Panc1 (cell line): ENCODE results near the gene ATE1. TPM values are rescaled to one million over a fixed set of nuclear protein-coding genes. Genes with fewer than 3 reads are reported as not detected.

ENCODE experiments used
- ATAC-seq: fragments of 200-7000 bp; cut with Tn5 transposase; 2 replicates; pipeline ENCODE4 v1.9.1; 2020; ENCODE audit warnings: mild to moderate bottlenecking, moderate library complexity
- BruUV-seq: library from RNA; stranded (reverse); fragments of 400-500 nt; replicated peaks from 2 replicates; lab custom pipeline; 2021; lab: Mats Ljungman, UMichigan
- CTCF ChIA-PET: fragments of 300-600 bp; sonication (Branson Sonifier 250); formaldehyde crosslinking; loops from one replicate; lab custom pipeline; 2022; ENCODE audit warnings: antibody characterized with exemption; lab: Charles Lee
- POLR2A ChIA-PET: fragments of 300-600 bp; sonication (Branson Sonifier 250); formaldehyde crosslinking; loops from one replicate; lab custom pipeline; 2022; ENCODE audit warnings: antibody characterized with exemption; lab: Charles Lee
- DNase-seq: peaks from one replicate; pipeline ENCODE4 v3.0.0-alpha.2; 2010; ENCODE audit warnings: low read depth, low spot score
- H3K27ac ChIP-seq: 2 replicates; pipeline ENCODE4 v1.5.1; 2011; ENCODE audit warnings: mild to moderate bottlenecking, low read length, inconsistent platforms
- H3K27me3 ChIP-seq: fragments of 200-500 bp; sonication (Bioruptor generic); 2 replicates; pipeline ENCODE4 v1.6.0; 2014; ENCODE audit warnings: low read length, inconsistent platforms; ENCODE audit not compliant: control insufficient read depth, insufficient read depth
- H3K36me3 ChIP-seq: fragments of 200-500 bp; sonication (Bioruptor generic); 2 replicates; pipeline ENCODE4 v1.5.1; 2014; ENCODE audit warnings: inconsistent platforms, mild to moderate bottlenecking, low read length, moderate library complexity; ENCODE audit not compliant: control insufficient read depth, insufficient read depth
- H3K4me1 ChIP-seq: 2 replicates; pipeline ENCODE4 v1.5.1; 2011; ENCODE audit warnings: inconsistent platforms, mild to moderate bottlenecking, low read length, moderate library complexity; ENCODE audit not compliant: control insufficient read depth, insufficient read depth
- H3K4me3 ChIP-seq, 2 experiments: 2 replicates each; pipeline ENCODE4 v1.5.1; 2011 to 2012; ENCODE audit warnings: low read depth in 2 of 2, low read length in 2 of 2, mild to moderate bottlenecking in 2 of 2, inconsistent platforms in 1 of 2, moderate library complexity in 1 of 2
- H3K9me3 ChIP-seq: fragments of 200-500 bp; sonication (Bioruptor generic); 2 replicates; pipeline ENCODE4 v1.5.1; 2014; ENCODE audit warnings: low read depth, mild to moderate bottlenecking, inconsistent platforms, low read length, moderate library complexity; ENCODE audit not compliant: control insufficient read depth, insufficient read depth
- POLR2AphosphoS5 ChIP-seq: IDR thresholded peaks from 2 replicates; pipeline ENCODE4 v1.6.1; 2012; ENCODE audit warnings: mild to moderate bottlenecking, low read depth, low read length, moderate library complexity
- SIN3A ChIP-seq: IDR thresholded peaks from 2 replicates; pipeline ENCODE4 v1.6.1; 2012; ENCODE audit warnings: low read depth, mild to moderate bottlenecking, low read length, moderate library complexity, borderline replicate concordance; ENCODE audit not compliant: insufficient read depth
- TCF7L2 ChIP-seq: IDR thresholded peaks from 2 replicates; pipeline ENCODE4 v1.6.1; 2011; ENCODE audit warnings: mild to moderate bottlenecking, low read depth, low read length, inconsistent platforms
- in situ Hi-C: cut with HindIII; loops from 2 replicates; pipeline ENCODE4 v1.10.0; 2016; ENCODE audit warnings: low sequenced_read_pairs, low pct_unique_long_range_greater_than_20kb
- intact Hi-C: fragments of 100-400 bp; cut with micrococcal nuclease; formaldehyde crosslinking; loops from one replicate; pipeline ENCODE4 v1.10.0; 2022; ENCODE audit not compliant: unreplicated experiment
- total RNA-seq: library from RNA; stranded (reverse); gene quantifications from one replicate; pipeline ENCODE4 v1.2.1, GENCODE V29; 2021; ENCODE audit not compliant: unreplicated experiment
- TF ChIP-seq, protein P1 (sequence below): fragments of 450-650 bp; IDR thresholded peaks from 2 replicates; pipeline ENCODE4 v1.5.1; 2017; ENCODE audit warnings: mild to moderate bottlenecking
- TF ChIP-seq, protein P2 (sequence below), 2 experiments: IDR thresholded peaks; 2 replicates each; pipeline ENCODE4 v1.6.1; 2011 to 2012; ENCODE audit warnings: low read depth in 2 of 2, control low read depth in 1 of 2, low read length in 1 of 2, mild to moderate bottlenecking in 1 of 2, moderate library complexity in 1 of 2; ENCODE audit not compliant: insufficient read depth in 1 of 2

The ATE1 gene
- total RNA-seq, 1 experiment from 2014 or later: 45.5 TPM

DNA sequence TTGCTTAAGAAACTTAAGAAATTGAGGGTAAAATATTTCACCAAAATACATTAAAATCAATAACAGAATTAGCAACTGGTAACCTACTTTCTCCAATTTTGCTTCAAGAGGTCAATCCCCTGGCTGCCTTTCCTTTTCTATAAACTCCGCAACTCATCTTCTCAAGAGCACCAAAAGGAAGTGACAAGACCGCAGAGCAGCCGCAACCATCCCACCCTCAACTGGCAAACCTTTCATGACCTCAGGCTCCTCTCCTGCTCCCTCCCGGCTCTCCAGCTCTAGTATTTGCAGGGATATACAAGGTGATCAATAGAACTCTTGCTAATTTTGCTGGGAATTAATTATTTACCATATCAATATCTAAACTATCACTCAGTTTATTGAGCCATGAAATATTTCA, 88.9 kb downstream of the ATE1 start:
- no peak overlapping the region for H3K27ac ChIP-seq
- H3K36me3 ChIP-seq: 0 out of 2 replicates have a peak, but pooled peaks cover 4% of the 10 kb centered on the region
- intact Hi-C loops: no loop called here
- ChIA-PET POLR2A (no interaction called here), CTCF (no interaction called here)
- TF ChIP-seq, protein P1, sequence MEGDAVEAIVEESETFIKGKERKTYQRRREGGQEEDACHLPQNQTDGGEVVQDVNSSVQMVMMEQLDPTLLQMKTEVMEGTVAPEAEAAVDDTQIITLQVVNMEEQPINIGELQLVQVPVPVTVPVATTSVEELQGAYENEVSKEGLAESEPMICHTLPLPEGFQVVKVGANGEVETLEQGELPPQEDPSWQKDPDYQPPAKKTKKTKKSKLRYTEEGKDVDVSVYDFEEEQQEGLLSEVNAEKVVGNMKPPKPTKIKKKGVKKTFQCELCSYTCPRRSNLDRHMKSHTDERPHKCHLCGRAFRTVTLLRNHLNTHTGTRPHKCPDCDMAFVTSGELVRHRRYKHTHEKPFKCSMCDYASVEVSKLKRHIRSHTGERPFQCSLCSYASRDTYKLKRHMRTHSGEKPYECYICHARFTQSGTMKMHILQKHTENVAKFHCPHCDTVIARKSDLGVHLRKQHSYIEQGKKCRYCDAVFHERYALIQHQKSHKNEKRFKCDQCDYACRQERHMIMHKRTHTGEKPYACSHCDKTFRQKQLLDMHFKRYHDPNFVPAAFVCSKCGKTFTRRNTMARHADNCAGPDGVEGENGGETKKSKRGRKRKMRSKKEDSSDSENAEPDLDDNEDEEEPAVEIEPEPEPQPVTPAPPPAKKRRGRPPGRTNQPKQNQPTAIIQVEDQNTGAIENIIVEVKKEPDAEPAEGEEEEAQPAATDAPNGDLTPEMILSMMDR: no peak
- TF ChIP-seq, protein P2, sequence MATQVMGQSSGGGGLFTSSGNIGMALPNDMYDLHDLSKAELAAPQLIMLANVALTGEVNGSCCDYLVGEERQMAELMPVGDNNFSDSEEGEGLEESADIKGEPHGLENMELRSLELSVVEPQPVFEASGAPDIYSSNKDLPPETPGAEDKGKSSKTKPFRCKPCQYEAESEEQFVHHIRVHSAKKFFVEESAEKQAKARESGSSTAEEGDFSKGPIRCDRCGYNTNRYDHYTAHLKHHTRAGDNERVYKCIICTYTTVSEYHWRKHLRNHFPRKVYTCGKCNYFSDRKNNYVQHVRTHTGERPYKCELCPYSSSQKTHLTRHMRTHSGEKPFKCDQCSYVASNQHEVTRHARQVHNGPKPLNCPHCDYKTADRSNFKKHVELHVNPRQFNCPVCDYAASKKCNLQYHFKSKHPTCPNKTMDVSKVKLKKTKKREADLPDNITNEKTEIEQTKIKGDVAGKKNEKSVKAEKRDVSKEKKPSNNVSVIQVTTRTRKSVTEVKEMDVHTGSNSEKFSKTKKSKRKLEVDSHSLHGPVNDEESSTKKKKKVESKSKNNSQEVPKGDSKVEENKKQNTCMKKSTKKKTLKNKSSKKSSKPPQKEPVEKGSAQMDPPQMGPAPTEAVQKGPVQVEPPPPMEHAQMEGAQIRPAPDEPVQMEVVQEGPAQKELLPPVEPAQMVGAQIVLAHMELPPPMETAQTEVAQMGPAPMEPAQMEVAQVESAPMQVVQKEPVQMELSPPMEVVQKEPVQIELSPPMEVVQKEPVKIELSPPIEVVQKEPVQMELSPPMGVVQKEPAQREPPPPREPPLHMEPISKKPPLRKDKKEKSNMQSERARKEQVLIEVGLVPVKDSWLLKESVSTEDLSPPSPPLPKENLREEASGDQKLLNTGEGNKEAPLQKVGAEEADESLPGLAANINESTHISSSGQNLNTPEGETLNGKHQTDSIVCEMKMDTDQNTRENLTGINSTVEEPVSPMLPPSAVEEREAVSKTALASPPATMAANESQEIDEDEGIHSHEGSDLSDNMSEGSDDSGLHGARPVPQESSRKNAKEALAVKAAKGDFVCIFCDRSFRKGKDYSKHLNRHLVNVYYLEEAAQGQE (IDR thresholded peaks at IDR 0.05; ENCODE audit: insufficient read depth in 1 of 2, low read depth in 2 of 2, low read length in 1 of 2): no peak
- no peak for TF ChIP-seq SIN3A
- no peak for TF ChIP-seq TCF7L2
- no TSS peak for BruUV-seq
- no peak for DNase-seq
- H3K4me3 ChIP-seq: no peak overlapping the region
- in situ Hi-C loops: no loop called here
- no peaks in the 10 kb centered on the region for H3K27me3 ChIP-seq
- ATAC-seq: no peak
- H3K4me1 ChIP-seq: no peaks in the 10 kb centered on the region
- H3K9me3 ChIP-seq: no peaks in the 10 kb centered on the region

DNA sequence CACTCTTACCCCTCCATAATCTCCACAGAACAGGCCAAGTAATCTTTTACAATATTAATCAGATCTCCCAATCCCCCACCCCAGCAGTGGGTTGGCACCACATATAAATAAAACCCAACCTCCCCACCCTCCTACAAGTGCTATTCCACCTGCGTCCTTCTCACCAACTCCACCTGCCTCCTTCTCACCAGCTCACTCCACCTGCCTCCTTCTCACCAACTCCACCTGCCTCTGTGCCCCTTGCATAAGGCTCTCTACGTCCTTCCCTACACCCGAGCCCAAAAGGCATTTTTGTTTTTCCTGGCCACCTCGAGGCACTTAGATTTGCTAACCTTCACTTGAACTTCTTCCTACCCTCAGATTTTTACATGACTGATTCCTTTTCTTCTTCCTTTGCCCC, 89.7 kb downstream of the ATE1 start:
- Histone ChIP-seq H3K4me1 (no peaks in the 10 kb centered on the region), H3K27me3 (no peaks in the 10 kb centered on the region), H3K36me3 (0 out of 2 replicates have a peak, but pooled peaks cover 4% of the 10 kb centered on the region), H3K27ac (no peak overlapping the region), H3K4me3 (no peak overlapping the region), H3K9me3 (no peaks in the 10 kb centered on the region)
- intact Hi-C loops (no loop called here), in situ Hi-C loops (no loop called here)
- no peak for ATAC-seq
- ChIA-PET CTCF (no interaction called here), POLR2A (no interaction called here)
- BruUV-seq: no TSS peak
- DNase-seq: no peak
- TF ChIP-seq TCF7L2: no peak
- TF ChIP-seq POLR2AphosphoS5: no peak
- no peak for TF ChIP-seq SIN3A
- TF ChIP-seq, protein P1: no peak
- TF ChIP-seq, protein P2 (IDR thresholded peaks at IDR 0.05; ENCODE audit: insufficient read depth in 1 of 2, low read depth in 2 of 2, low read length in 1 of 2): no peak
